ENCODE measurements around the gene SLX4IP.

- TF ChIP-seq CTCF (IDR thresholded peaks at IDR 0.05; ENCODE audit: insufficient read depth, low read length), result no peak
- TF ChIP-seq REST (IDR thresholded peaks at IDR 0.05; ENCODE audit: insufficient replicate concordance, low read depth), result no peak
- no peak for TF ChIP-seq POLR2AphosphoS5 (IDR thresholded peaks at IDR 0.05; ENCODE audit: low read depth)
Measured at GRCh38 chr20:10595266-10595665, 160.2 kb downstream of the SLX4IP start.
